HTR-8/SVneo (cell line): Measurements from ENCODE around the gene SULF2.
"Not testable (repeated sequence)": the region's sequence is repeated elsewhere in the genome, so short reads cannot be mapped to it uniquely, and the experiment has no call there.

Experiments
- DNase-seq: peaks from one replicate; pipeline ENCODE4 v3.0.0; 2011; ENCODE audit warnings: low spot score, mixed read lengths; ENCODE audit not compliant: insufficient read length
- FAIRE-seq: peaks from 2 replicates; lab custom pipeline; 2011; peaks lifted over from hg19 to GRCh38; lab: Jason Lieb, UNC

Gene SULF2

DNA sequence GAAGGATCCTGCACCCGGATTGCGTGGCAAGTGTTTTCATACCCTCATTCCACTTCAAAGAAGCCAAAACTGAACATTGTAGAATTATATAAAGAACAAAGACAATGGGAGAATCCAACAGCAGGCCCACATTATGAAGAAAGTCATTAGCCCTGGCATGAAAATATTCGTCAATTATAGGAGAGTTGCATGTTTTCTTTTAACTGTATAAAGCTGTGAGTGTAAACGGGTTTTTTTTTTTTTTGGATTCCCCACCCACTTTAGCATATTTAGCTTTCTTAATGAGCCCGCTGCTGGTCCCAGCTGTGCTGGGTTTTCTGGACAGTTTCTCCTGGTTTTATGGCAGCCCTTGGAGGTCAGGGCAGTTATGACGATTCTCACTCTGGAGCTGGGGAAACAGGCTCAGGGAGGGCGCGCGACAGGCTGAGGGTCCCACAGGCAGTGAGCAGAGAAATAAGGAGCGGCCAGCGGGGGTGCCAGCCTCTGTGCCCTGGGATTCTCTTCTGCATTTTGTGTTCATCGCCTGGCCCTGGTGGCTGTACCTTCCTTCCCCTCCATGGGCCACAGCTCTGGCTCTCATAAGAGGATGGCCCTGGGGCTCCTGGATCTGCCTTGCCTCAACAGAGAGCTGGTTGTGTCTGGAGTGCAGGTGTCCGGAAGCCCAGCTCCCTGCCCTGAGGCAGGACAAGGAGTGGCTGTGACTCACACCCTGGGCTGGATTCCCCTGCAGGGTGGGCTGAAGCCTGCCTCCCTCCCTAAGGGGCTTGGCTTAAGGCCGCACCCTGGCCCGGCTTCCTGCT, 24.1 kb upstream of the SULF2 start:
- DNase-seq (peak; percentile 80), FAIRE-seq (no peak)

DNA sequence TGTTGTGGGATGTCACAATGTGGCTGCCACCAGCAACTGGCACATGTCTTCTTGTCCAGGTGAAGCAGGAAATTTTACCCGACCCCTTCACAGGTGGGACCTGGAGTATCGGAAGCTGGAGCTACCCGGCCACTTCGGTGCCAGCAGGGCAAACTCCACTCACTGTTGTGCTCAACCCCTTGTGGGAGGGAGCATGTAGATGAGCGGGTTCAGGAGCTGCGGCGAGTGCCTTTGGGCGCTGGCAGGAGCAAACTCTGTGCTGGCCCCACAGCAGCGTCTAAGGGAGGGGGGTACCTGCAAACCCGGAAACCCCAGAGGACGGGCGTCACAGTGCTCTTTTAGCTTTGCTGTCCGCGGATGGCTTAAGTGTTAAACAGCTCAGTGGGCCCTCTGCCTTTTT, 20.7 kb upstream of the SULF2 start:
- DNase-seq, result no peak
- no peak for FAIRE-seq

- FAIRE-seq, DNase-seq: not testable (repeated sequence)
Observed at GRCh38 chr20:47804972-47805371, 19.7 kb upstream of the SULF2 start.

DNA sequence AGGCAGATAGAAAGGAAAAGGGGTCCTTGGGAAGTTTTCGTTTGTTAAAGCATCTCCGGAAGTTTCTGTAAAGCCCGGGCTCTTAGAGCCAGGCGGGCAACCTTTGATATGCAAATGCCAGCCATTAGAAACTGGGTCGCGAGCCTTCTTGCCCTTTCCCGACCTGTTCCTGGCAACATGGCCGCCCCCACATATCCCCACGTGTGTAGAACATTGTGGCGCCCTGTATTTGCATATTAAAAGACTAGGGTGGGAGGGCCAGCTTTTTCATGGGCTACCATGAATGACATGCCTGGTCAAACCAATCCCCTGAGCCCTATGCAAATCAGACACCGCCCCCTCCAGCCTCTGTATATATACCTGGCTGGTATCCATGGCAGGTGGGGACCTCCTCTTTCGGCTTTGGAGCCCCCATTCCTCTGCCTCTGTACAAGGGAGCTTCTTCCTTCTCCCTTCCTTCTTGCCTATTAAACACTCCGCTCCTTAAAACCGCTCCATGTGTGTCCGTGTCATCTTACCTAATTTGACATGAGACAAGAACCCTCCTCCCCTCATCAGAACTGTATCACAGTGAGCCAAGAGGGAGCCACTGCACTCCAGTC, 19.0 kb upstream of the SULF2 start:
- not testable (repeated sequence) for FAIRE-seq, DNase-seq

GRCh38 chr20:47802975-47803374, 17.7 kb upstream of the SULF2 start:
- FAIRE-seq (no peak), DNase-seq (no peak)

DNA sequence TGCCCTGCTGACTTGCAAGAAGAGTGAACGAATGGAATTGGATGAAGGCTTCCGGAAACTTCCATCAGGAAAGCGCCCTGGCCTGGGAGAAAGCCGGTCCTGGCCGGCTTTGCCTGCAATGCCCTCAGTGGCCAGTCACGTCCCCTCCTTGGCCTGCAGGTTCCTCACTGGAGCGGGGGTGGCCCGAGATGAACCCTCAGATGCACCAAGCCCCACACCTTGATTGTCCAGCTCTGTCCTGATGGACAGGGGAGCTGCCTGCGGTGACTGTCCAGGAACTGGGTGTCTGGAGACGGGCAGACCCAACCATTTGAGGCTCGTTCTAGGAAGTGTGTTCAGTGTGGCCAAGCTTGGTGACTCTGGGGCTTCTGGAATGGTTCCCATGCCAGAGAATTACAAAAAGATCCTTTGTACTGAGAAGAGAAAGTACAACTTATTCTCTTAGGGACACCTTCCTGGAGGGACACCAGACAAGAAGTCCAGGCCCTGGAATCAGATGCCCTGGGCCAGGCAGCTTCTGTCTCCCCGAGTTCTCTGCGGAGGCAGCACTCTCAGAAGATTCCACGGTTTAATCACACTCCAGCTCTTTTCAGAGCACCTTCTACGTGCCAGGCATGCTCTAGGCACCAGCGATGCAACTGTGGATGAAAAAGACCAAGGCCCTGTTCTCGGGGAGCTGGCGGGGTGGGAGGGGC, 17.1 kb upstream of the SULF2 start:
- DNase-seq (no peak), FAIRE-seq (no peak)

DNA sequence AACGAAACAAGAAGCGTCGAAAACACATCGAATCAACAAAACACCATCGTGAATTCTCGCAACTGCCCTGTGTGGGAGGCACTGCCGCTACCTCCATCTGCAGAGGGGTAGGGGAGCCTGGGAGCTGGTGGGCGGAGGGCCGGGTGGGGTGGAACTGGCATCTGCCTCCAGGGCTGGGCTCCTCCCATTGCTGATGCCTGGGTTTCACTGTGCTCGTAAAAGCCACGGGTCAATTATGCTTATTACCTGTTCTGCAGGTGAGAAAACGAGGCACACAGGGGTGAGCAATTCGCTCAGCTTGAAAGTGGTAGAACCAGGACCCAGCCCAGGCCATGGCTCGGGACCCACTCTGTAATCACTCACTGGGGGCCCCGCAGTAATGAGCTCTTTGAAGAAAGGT, 16.5 kb upstream of the SULF2 start:
- FAIRE-seq, result no peak
- no peak for DNase-seq

- DNase-seq, result no peak
- FAIRE-seq, result peak; percentile 96
Observed at GRCh38 chr20:47801079-47801478, 15.8 kb upstream of the SULF2 start.

DNA sequence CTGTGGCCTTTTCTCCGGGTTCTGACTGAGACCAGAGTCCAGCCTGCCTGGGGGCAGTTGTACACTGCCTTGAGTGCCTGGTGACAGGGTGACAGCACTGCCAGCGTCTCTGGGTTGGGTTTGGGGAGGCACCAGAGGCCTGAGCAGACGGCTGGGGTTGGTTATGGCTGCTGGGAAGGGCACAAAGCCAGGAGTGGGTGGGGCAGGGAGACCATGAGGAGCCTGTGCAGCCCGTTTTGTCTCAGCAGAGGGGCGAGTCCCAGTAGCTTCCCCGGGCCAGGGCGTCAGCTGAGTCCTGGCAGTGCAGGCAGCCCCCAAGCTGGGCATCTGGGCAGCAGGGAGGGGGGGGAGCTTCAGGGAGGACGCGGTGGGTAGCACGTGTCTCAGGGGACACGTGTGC, 15.3 kb upstream of the SULF2 start:
- FAIRE-seq (no peak), DNase-seq (no peak)

DNA sequence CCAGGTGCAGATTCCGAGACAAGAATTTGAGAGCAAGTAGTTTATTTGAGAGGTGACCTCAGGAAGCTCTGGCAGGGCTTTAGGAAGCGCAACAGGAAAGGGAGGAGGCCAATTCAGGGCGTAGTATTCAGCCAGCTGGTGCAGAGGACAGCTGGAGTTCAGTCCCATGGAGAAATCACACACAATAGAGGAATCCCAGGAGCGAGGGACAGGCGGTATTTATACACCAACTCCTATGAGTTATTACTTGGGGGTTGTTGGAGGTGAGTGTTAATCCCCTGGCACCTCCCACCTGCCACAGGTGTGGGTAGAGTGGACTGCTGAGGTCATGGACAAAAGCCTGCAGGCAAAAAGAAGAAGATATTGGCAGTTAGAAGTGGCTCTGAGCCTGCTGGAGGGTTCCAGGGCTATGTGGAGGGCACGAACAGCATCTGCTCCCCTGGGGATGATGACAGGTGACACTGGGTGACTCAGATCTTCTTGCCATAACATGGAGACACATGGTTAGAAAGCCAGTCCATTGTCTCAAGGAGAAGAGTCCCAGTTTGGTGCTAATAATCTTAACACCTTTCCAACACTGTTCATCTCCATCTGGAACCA, 13.9 kb upstream of the SULF2 start:
- DNase-seq (no peak), FAIRE-seq (no peak)

- DNase-seq (no peak), FAIRE-seq (no peak)
Observed at GRCh38 chr20:47796971-47797370, 11.7 kb upstream of the SULF2 start.

- FAIRE-seq, result peak; percentile 62
- DNase-seq, result no peak
Observed at GRCh38 chr20:47795214-47795907, 10.1 kb upstream of the SULF2 start.

GRCh38 chr20:47794264-47794663, 9.0 kb upstream of the SULF2 start:
- DNase-seq, result not testable (repeated sequence)
- peak; percentile 44 for FAIRE-seq

GRCh38 chr20:47792021-47792618, 6.8 kb upstream of the SULF2 start:
- no peak for FAIRE-seq

DNA sequence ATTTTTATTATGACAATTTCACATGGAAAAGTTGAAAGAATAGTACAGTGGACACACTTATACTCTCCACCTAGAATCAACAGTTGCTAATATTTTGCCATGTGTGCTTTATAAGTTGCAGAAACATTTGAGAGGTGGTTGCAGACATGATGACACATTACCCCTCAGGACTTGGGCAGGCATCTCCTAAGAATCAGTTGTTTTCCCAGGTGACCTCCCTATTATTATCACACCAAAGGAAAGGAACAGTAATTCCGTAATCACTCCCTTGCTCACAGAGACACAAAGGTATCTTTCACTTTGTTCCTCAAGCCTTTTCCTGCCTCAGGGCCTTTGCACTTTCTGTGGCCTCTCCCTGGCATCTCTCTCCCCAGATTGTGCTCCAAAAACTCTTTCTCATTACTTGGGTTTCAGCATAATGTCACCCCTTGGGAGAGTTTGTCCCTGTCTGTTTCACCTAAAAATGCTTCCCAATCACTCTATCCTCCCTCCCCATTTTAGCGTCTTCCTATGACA, 5.9 kb upstream of the SULF2 start:
- DNase-seq, result no peak

More at GRCh38 chr20:47792021-47792618, 6.8 kb upstream of the SULF2 start:
- DNase-seq, result peak; percentile 57

DNA sequence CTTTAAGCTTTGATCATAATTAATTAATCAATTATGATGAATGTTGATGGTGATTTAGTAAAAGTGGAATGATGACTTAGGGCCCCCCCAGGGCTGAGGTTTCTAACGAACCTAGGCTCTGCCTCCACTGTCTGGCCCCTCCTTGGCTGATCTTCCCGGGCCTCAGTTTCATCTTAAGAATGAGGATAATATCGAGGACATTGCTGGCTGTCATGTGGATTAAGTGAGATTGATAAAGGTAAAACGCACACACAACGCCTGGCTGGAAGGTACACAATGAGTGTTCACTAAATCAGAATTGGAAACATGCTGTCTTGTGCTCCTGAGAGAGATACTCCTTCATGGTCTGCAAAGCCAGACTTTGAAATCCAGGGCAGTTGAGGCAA, 5.3 kb upstream of the SULF2 start:
- FAIRE-seq (no peak), DNase-seq (no peak)

More for the DNA sequence above, 5.9 kb upstream of the SULF2 start:
- no peak for FAIRE-seq

GRCh38 chr20:47789764-47790579, 4.7 kb upstream of the SULF2 start:
- FAIRE-seq (peak; percentile 78), DNase-seq (peak; percentile 57)

DNA sequence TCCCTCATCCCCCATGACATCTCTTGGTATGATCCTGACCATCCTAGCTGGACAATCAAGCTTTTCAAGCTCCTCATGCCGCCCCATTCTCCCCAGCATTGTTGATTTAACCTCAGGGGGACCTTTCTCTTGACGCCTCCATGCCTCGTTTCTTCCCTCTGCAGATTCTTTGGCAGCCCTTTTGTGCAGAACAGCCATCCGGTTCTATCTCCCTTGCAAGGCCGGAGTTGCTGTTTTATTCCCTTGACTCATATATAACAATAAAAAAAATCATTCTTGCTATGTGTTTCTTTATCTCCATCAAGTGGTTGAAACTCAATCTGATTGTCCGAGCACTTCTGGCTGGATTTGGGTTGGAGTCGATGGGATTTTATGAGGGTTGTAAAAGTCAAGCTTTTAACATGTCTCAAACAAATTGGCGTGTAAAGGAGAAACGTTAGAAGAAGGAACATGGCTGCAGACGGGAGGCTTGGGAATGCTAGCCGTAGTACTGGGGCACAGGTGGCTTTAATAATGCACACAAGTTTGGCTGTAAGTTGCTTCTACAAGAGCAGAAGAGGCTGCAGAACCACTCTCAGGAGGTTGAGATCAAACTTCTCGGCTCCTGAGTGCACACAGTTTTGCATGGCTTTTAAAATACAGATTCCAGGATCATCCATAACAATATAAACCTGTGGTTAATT, 3.9 kb upstream of the SULF2 start:
- FAIRE-seq, result peak; percentile 77
- no peak for DNase-seq
